HCT116 (cell line): Measurements from ENCODE around the gene WWOX. TPM values are rescaled to one million over a fixed set of nuclear protein-coding genes. Genes with fewer than 3 reads are reported as not detected.

Source experiments
- ATAC-seq: fragments of 200-7000 bp; cut with Tn5 transposase; 2 replicates; pipeline ENCODE4 v1.9.1; 2020; ENCODE audit warnings: mild to moderate bottlenecking, moderate library complexity
- BruUV-seq: library from RNA; stranded (reverse); fragments of 400-500 nt; replicated peaks from 2 replicates; lab custom pipeline; 2021; lab: Mats Ljungman, UMichigan
- CTCF ChIA-PET: fragments of 300-600 bp; sonication (Branson Sonifier 250); formaldehyde crosslinking; loops from one replicate; lab custom pipeline; 2021; ENCODE audit warnings: antibody characterized with exemption; lab: Charles Lee
- POLR2A ChIA-PET: fragments of 300-600, 350-600 bp; sonication (Branson Sonifier 250); formaldehyde crosslinking; loops from one replicate; lab custom pipeline; 2021; ENCODE audit warnings: antibody characterized with exemption; lab: Charles Lee
- RAD21 ChIA-PET, 2 experiments: fragments of 300-600 bp; sonication (Branson Sonifier 250); formaldehyde crosslinking; loops; one replicate each; lab custom pipeline; 2023; ENCODE audit warnings: low total read pairs in 2 of 2; ENCODE audit not compliant: uncharacterized antibody in 2 of 2, unreplicated experiment in 2 of 2, low non-redundant PET in 1 of 2; lab: Charles Lee
- DNase-seq: peaks from one replicate; pipeline ENCODE4 v3.0.0-alpha.2; 2010; ENCODE audit warnings: low read depth, low spot score
- H2AFZ ChIP-seq: fragments of 200-600 bp; shearing (Covaris generic), sonication (generic); 2 replicates; pipeline ENCODE4 v1.6.1; 2017; ENCODE audit warnings: low read depth, mixed run types, mixed read lengths, antibody characterized with exemption, low read length; ENCODE audit not compliant: poor library complexity, severe bottlenecking
- H3K27ac ChIP-seq: 2 replicates; pipeline ENCODE4 v1.5.1; 2012; ENCODE audit warnings: low read depth, low read length
- H3K27me3 ChIP-seq: fragments of 200-600 bp; sonication (generic); 2 replicates; pipeline ENCODE4 v1.6.1; 2016; ENCODE audit warnings: mixed run types, low read length, mixed read lengths; ENCODE audit not compliant: insufficient read depth
- H3K36me3 ChIP-seq, 2 experiments: fragments of 200-500 bp in 1 of 2; fragments of 200-600 bp in 1 of 2; sonication (Bioruptor generic) in 1 of 2; sonication (generic) in 1 of 2; 2 replicates each; pipeline versions ENCODE4 v1.5.1 to v1.6.1; 2014 to 2016; ENCODE audit warnings: low read length in 2 of 2, inconsistent platforms in 1 of 2, mixed read lengths in 1 of 2, mixed run types in 1 of 2; ENCODE audit not compliant: insufficient read depth in 2 of 2, control insufficient read depth in 1 of 2
- H3K4me1 ChIP-seq, 2 experiments: fragments of 200-600 bp in 1 of 2; sonication (generic) in 1 of 2; 2 replicates each; pipeline versions ENCODE4 v1.5.1 to v1.6.1; 2012 to 2017; ENCODE audit warnings: low read length in 2 of 2, inconsistent platforms in 1 of 2, mild to moderate bottlenecking in 1 of 2, mixed read lengths in 1 of 2, mixed run types in 1 of 2, moderate library complexity in 1 of 2; ENCODE audit not compliant: insufficient read depth in 2 of 2, control insufficient read depth in 1 of 2
- H3K4me2 ChIP-seq: fragments of 200-600 bp; sonication (generic); 2 replicates; pipeline ENCODE4 v1.6.1; 2017; ENCODE audit warnings: mixed run types, low read length, mixed read lengths
- H3K4me3 ChIP-seq, 2 experiments: fragments of 200-600 bp in 1 of 2; sonication (generic) in 1 of 2; replicated peaks in 1 of 2; 2 replicates each; pipeline ENCODE4 v1.5.1; 2011 to 2016; ENCODE audit warnings: low read length in 2 of 2, control low read depth in 1 of 2, low read depth in 1 of 2, mild to moderate bottlenecking in 1 of 2, mixed read lengths in 1 of 2, mixed run types in 1 of 2
- H3K79me2 ChIP-seq: fragments of 200-600 bp; sonication (generic); 2 replicates; pipeline ENCODE4 v1.6.1; 2017; ENCODE audit warnings: mild to moderate bottlenecking, mixed run types, low read length, moderate library complexity, mixed read lengths; ENCODE audit not compliant: insufficient read depth
- H3K9ac ChIP-seq: fragments of 200-600 bp; sonication (generic); 2 replicates; pipeline ENCODE4 v1.6.1; 2016; ENCODE audit warnings: low read length, mixed read lengths
- H3K9me2 ChIP-seq: fragments of 200-600 bp; sonication (generic), shearing (Covaris generic); 2 replicates; pipeline ENCODE4 v1.6.1; 2017; ENCODE audit warnings: mixed run types, mild to moderate bottlenecking, moderate library complexity; ENCODE audit not compliant: insufficient read depth
- H3K9me3 ChIP-seq, 2 experiments: fragments of 200-500 bp in 1 of 2; fragments of 200-600 bp in 1 of 2; sonication (Bioruptor generic) in 1 of 2; sonication (generic) in 1 of 2; 2 replicates each; pipeline ENCODE4 v1.6.1; 2014 to 2017; ENCODE audit warnings: low read length in 2 of 2, mixed read lengths in 2 of 2, inconsistent platforms in 1 of 2, low read depth in 1 of 2, mild to moderate bottlenecking in 1 of 2, mixed run types in 1 of 2, moderate library complexity in 1 of 2; ENCODE audit not compliant: control insufficient read depth in 1 of 2, insufficient read depth in 1 of 2
- H4K20me1 ChIP-seq: fragments of 200-600 bp; sonication (generic), shearing (Covaris generic); 2 replicates; pipeline ENCODE4 v1.6.1; 2017; ENCODE audit warnings: mixed run types, mild to moderate bottlenecking, moderate library complexity; ENCODE audit not compliant: insufficient read depth
- EGR1 ChIP-seq: IDR thresholded peaks from 2 replicates; pipeline ENCODE4 v1.6.1; 2012; ENCODE audit warnings: low read depth
- EZH2 ChIP-seq: fragments of 200-600 bp; sonication (generic); IDR thresholded peaks from 2 replicates; pipeline ENCODE4 v1.6.1; 2017; ENCODE audit warnings: antibody characterized with exemption, mixed run types
- POLR2A ChIP-seq: IDR thresholded peaks from 2 replicates; pipeline ENCODE4 v1.7.0; 2011; ENCODE audit warnings: borderline replicate concordance; ENCODE audit not compliant: insufficient read depth, insufficient read length; ENCODE audit errors: extremely low read depth
- RAD21 ChIP-seq: IDR thresholded peaks from 2 replicates; pipeline ENCODE4 v1.6.1; 2012; ENCODE audit warnings: low read depth, mild to moderate bottlenecking
- SIN3A ChIP-seq: IDR thresholded peaks from 2 replicates; pipeline ENCODE4 v1.6.1; 2012; ENCODE audit warnings: low read depth
- SP1 ChIP-seq: IDR thresholded peaks from 2 replicates; pipeline ENCODE4 v1.6.1; 2012; ENCODE audit warnings: low read depth
- SRF ChIP-seq: IDR thresholded peaks from 2 replicates; pipeline ENCODE4 v1.6.1; 2012; ENCODE audit warnings: low read depth
- ZBTB33 ChIP-seq: IDR thresholded peaks from 2 replicates; pipeline ENCODE4 v1.6.1; 2011; ENCODE audit warnings: mild to moderate bottlenecking, low read length, moderate library complexity; ENCODE audit not compliant: insufficient replicate concordance; ENCODE audit errors: extremely low read depth
- intact Hi-C: fragments of 100-400 bp; cut with micrococcal nuclease; formaldehyde crosslinking; loops from 2 replicates; pipeline ENCODE4 v1.10.0; 2022
- total RNA-seq: library from RNA; stranded (reverse); gene quantifications from one replicate; pipeline ENCODE4 v1.2.1, GENCODE V29; 2021; ENCODE audit not compliant: unreplicated experiment
- TF ChIP-seq, protein P1 (sequence below): IDR thresholded peaks from 2 replicates; pipeline ENCODE4 v1.6.1; 2012

WWOX gene
- total RNA-seq, 1 experiment from 2014 or later = 13.7 TPM

DNA sequence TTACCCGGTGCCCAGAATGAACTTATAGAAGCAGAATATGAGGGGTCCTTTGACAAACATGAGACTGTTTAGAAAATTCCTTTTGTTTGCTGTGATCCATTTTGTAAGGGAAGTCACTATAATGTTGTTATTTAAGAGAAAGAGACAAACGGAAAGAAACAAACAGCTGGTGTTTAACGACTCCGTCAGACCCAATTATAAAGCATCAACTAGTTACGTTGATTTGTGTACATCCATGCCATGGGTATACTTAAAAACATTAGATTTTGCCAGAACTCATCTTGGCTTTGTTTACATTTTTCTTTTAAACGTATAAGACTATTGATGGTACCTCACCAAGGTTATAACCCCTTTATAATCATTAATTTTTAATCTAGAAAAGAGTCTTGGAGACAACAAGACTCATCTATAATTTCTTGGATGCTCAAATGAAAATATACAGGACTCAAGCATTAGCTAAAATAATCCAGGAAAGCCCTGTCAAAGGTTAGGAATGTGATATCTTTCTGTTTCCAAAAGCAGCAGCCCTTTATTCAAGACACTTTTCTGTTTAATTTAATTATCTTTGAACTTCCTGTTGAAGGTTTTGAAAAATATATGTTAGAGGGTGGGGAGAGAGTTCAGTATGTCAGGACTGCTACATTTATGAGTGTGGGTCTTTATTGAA lies 331.7 kb downstream of the WWOX start:
- ATAC-seq (no peak), DNase-seq (no peak)
- intact Hi-C loops = no loop called here
- no peaks in the 10 kb centered on the region for H3K36me3 ChIP-seq
- no peaks in the 10 kb centered on the region for H3K9me2 ChIP-seq
- H3K4me1 ChIP-seq = no peaks in the 10 kb centered on the region
- no peak overlapping the region for H2AFZ ChIP-seq
- H3K4me3 ChIP-seq = no peak overlapping the region
- H3K9ac ChIP-seq = no peak overlapping the region
- H3K27me3 ChIP-seq = no peaks in the 10 kb centered on the region
- ChIA-PET POLR2A (no interaction called here), RAD21 (no interaction called here), CTCF (no interaction called here)
- no peaks in the 10 kb centered on the region for H3K9me3 ChIP-seq
- no TSS peak for BruUV-seq
- no peak overlapping the region for H3K4me2 ChIP-seq
- no peaks in the 10 kb centered on the region for H3K79me2 ChIP-seq
- no peak for TF ChIP-seq POLR2A
- no peak for TF ChIP-seq SRF
- TF ChIP-seq SIN3A = no peak
- TF ChIP-seq, protein P1, sequence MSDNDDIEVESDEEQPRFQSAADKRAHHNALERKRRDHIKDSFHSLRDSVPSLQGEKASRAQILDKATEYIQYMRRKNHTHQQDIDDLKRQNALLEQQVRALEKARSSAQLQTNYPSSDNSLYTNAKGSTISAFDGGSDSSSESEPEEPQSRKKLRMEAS = no peak
- TF ChIP-seq EGR1 = no peak
- TF ChIP-seq SP1 = no peak
- TF ChIP-seq ZBTB33 = no peak
- no peak for TF ChIP-seq EZH2
- TF ChIP-seq RAD21 = no peak
- H3K27ac ChIP-seq = no peak overlapping the region
- H4K20me1 ChIP-seq = no peaks in the 10 kb centered on the region
